Epidermal melanocyte (primary cell): ENCODE results near the gene LGR6.
"Not testable (repeated sequence)": the region's sequence is repeated elsewhere in the genome, so short reads cannot be mapped to it uniquely, and the experiment has no call there.

Experiments used
- DNase-seq: peaks from one replicate; pipeline ENCODE4 v3.0.0; 2011; ENCODE audit warnings: low spot score; ENCODE audit not compliant: insufficient read length

LGR6 gene

DNA sequence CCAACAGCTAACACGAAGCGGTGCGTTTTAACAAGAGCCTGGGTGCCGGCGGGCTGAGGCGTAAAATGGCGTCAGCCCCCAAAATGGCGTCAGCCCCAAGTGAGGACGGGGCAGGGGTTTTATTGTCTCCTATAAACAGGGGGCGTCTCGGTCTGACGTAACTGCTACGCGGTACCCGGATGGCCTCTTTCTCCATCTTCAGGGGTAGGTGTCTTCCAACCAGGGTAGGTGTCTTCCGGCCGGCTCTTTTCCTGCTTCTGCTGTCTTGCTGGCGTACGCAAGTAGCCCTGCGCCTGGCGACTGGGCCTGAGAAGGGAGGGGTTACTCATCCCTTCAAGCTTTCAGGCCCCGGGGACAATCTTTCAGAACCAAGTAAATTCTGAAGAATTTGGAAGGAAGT, 45.3 kb downstream of the LGR6 start:
- DNase-seq, result no peak

- not testable (repeated sequence) for DNase-seq
Observed at GRCh38 chr1:202240226-202240625, 46.6 kb downstream of the LGR6 start.

- DNase-seq, result no peak
Observed at GRCh38 chr1:202240956-202241355, 47.4 kb downstream of the LGR6 start.

DNA sequence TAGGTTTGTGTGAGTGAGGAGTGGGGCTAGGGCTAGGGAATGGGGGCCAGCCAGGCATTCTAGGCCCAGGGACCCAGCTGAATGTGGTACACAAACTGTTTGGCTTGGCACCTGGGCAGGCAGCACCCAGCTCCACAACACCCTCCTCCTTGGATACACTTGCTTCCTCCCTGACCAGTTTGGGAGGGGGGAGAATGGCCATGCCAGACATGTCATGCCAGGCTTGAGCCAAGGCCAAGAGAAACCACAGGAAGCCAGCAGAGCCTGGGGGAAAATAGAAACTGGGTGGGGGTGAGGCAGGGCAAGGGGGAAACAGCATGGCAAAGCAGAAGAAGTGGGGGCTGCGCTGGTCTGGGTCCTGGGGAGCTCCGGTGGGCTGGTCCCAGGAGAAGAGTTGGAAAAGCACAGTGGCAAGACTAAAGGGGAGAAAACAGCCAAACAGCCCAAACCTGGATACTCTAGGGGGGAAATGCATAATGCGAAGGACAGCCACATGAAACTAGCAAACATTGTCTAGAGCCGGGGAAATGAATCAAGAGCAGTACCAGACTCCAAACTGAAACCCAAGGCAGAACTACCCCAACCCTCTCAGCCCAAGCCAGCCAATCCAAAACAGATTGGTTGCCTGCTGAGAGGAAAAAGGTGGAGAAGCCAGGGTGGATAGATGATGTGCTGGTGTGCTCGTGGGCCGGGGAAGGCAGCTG, 47.9 kb downstream of the LGR6 start:
- peak; percentile 62 for DNase-seq

- no peak for DNase-seq
Observed at GRCh38 chr1:202242080-202242419, 48.5 kb downstream of the LGR6 start.

DNA sequence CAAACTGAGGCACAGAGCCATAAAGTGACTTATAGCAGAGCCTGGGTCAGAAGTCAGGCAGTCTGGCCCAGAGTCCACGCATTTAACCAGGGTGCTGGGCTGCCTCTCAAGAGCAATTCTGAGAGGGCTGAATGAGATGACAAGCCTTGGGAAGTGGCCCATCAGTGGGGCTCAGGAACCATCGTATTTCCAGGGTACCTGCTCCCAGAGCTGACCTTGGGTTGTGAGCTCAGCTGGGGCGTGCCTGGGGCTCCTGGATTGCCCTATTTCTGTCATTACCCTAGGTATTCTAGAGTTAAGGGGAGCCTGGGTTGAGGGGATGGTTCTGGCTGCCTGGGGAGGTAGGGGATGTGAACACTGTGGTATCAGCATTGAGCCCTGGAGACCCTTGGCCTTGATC, 49.4 kb downstream of the LGR6 start:
- DNase-seq, result no peak

- DNase-seq, result no peak
Observed at GRCh38 chr1:202244841-202245261, 51.3 kb downstream of the LGR6 start.

DNA sequence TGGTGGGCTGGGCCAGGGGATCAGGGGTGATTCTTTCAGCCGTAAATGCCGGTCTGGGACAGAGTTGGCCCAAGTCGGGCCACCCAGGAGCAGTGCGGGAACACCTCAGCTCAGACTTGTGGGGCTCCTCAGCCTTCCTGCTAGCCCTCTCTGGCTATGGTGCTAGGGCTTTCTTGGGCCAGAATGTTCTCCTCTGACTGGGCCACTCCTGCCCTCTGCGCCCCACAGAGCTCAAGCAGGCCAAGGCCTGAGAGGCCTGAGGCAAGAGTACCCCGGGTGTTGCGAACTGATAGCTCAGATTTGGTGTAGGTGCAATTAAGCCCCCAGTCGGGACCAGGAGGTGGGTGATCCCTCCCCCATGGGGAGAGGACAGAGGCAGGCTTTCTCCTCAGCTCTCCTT, 51.8 kb downstream of the LGR6 start:
- DNase-seq, result no peak

DNA sequence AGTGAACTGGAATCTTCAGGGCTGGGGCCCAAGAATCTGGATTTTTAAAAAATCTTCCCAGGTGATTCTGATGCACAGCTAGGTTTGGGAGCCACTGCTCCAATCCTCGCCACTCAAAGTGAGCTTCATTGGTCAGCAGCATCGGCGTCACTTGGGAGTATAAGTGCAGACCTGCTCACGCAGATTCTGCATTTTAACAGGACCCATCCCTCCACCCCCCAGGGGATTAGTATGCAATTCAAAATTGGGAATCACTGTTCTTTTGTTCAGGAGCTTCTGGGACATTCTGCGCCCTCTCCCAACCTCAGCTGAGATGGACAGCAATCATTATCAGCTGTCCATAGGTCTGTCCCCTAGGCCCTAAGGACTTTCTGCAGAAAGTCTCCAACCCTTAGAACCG, 53.5 kb downstream of the LGR6 start:
- no peak for DNase-seq

GRCh38 chr1:202247837-202248795, 54.5 kb downstream of the LGR6 start:
- DNase-seq, result no peak

GRCh38 chr1:202248861-202249260, 55.3 kb downstream of the LGR6 start:
- no peak for DNase-seq

- DNase-seq, result no peak
Observed at GRCh38 chr1:202249436-202249835, 55.8 kb downstream of the LGR6 start.

DNA sequence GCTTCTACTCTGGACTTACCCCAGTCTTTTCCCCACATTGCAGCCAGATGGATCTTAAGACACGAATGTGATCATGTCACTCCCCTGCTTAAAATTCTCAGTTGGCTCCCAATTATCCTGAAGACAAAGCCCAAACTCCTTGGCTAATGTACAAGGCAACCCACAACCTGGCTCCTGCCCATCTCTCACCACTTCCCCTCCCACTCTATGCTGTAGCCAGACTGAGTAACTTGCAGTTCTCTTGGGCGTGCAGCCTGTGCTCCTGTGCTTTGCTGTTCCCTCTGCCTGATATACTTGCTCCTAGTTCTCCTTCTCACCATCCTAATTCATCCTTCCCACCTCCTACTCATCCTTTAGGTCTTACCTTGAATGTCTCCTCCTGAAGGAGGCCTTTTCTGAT, 56.2 kb downstream of the LGR6 start:
- no peak for DNase-seq

- DNase-seq, result no peak
Observed at GRCh38 chr1:202250982-202251381, 57.4 kb downstream of the LGR6 start.

DNA sequence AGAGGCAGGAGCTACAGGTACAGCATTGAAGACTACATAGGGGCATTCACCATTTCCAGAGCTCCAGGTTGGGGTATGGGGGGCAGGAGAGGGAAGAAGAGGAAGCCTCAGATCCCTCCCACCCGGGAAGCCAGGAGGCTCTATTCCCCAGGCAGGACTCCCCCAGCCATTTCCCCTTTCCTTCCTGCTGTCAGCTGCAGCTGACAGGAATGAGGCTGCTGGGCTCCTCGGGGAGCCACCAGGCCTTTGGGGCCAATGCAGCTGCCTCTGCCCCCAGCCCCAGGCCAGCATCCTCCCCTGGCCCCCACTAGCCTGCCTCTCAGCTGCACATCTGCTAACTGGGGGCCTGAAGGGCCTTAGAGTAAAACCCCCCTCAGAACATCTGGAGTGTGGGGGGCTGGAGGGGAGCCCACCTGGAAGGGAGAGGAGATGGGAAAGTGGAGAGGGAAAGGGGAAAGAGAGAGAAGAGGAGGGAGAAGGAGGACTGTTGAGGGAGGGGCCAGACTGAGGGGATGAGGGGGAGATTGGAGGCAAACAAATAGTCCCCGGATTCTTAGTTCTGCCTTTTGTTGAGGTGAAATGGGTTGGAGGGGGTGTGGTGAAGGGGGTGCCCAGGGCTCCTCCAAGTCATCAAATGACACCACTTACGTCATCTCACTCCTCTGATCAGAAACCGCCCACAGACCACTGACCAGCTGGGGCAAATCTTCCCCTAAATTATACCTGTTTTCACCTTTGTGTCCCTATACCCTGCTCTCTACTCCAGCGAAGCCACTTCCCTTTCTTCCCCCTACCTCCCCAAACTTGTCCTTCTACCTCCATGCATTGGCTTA, 58.0 kb downstream of the LGR6 start:
- no peak for DNase-seq

- DNase-seq, result no peak
Observed at GRCh38 chr1:202252271-202252670, 58.7 kb downstream of the LGR6 start.

DNA sequence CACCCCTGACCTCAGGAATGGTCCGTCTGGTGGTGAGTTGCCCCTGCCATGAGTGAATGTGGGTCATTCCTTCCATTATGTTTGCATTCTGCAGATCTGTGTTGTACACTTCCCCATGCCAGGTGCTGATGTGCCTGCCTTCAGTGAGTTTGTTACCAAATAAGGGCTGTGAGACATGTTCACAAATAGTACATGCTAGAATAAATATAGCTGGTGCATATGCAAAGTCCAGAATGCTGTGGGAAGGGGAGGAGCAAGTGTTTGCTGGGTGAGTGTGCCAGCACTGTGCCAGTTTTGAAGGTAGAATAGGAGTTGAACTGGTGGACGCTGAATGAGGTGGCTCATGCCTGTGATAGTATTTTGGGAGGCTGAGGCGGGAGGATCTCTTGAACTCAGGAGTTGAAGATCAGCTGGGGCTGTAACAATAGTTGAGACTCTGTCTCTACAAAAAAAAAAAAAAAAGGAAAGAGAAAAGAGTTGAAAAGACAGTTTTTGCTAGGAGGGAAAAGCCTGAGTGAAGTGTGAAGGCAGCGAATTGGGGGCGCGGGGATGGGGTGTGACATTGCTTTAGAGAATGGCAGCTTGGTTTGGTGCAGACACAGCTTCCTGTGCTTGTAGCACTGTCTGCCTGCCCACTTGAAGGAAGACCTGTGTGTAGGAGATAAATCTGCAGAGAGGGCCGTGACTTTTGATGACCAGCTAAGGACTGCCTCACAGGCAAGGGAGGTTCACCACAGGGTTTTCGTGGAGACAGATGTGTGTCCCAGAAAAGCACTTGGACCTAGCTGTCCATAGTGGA, 61.1 kb downstream of the LGR6 start:
- DNase-seq, result no peak

- DNase-seq, result no peak
Observed at GRCh38 chr1:202255343-202255742, 61.7 kb downstream of the LGR6 start.

DNA sequence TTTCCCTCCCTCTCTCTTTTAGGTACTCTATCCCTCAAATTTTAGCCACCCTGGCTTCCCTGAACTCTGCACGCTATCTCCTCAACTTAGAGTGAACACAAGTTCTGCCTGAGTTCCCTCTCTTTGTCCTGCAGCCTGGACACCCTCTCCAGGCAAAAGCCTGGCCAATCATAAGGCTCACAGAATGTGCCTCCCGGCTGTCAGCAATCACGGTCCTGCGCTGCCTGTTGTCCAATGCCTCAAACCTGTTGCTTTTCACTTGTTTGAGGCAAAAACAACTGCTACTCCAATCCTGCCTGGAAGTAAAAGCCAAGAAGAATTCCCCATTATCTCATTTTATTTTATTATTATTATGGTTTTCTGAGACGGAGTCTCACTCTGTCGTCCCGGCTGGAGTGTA, 66.1 kb downstream of the LGR6 start:
- DNase-seq, result no peak

DNA sequence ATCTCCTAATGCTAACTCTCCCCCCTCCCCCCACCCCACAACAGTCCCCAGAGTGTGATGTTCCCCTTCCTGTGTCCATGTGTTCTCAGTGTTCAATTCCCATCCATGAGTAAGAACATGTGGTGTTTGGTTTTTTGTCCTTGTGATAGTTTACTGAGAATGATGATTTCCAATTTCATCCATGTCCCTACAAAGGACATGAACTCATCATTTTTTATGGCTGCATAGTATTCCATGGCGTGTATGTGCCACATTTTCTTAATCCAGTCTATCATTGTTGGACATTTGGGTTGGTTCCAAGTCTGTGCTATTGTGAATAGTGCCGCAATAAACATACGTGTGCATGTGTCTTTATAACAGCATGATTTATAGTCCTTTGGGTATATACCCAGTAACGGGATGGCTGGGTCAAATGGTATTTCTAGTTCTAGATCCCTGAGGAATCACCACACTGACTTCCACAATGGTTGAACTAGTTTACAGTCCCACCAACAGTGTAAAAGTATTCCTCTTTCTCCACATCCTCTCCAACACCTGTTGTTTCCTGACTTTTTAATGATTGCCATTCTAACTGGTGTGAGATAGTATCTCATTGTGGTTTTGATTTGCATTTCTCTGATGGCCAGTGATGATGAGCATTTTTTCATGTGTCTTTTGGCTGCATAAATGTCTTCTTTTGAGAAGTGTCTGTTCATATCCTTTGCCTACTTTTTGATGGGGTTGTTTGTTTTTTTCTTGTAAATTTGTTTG, 67.8 kb downstream of the LGR6 start:
- not testable (repeated sequence) for DNase-seq
